ENCODE measurements around the gene BEND3. TPM values are rescaled to one million over a fixed set of nuclear protein-coding genes. Genes with fewer than 3 reads are reported as not detected.
A peak's percentile ranks its signal among the peaks of the same experiment; 100 is the strongest.

The BEND3 gene
- total RNA-seq, 1 donor from 2014 or later: 3.8 TPM

- intact Hi-C loops (cut with DNase I): no loop called here
- DNase-seq (no peak), ATAC-seq (no peak)
- TF ChIP-seq CTCF (IDR thresholded peaks at IDR 0.05): no peak
- Histone ChIP-seq H3K27me3 (no peaks in the 10 kb centered on the region), H3K4me1 (no peaks in the 10 kb centered on the region), H3K27ac (no peak overlapping the region), H3K36me3 (no peaks in the 10 kb centered on the region), H3K9me3 (no peaks in the 10 kb centered on the region), H3K4me3 (no peak overlapping the region)
Observed at GRCh38 chr6:107083921-107084320, 31.4 kb downstream of the BEND3 start.

GRCh38 chr6:107083047-107083768, 32.1 kb downstream of the BEND3 start:
- TF ChIP-seq CTCF (IDR thresholded peaks at IDR 0.05): no peak
- no peak overlapping the region for H3K27ac ChIP-seq
- intact Hi-C loops (cut with DNase I): no loop called here
- H3K9me3 ChIP-seq: no peaks in the 10 kb centered on the region
- H3K4me1 ChIP-seq: no peaks in the 10 kb centered on the region
- no peak for DNase-seq
- H3K36me3 ChIP-seq: no peaks in the 10 kb centered on the region
- no peaks in the 10 kb centered on the region for H3K27me3 ChIP-seq
- ATAC-seq: no peak
- no peak overlapping the region for H3K4me3 ChIP-seq

GRCh38 chr6:107082045-107082444, 33.3 kb downstream of the BEND3 start:
- Histone ChIP-seq H3K4me1 (no peaks in the 10 kb centered on the region), H3K9me3 (no peaks in the 10 kb centered on the region), H3K27me3 (no peaks in the 10 kb centered on the region), H3K27ac (no peak overlapping the region), H3K36me3 (no peaks in the 10 kb centered on the region), H3K4me3 (no peak overlapping the region)
- DNase-seq (no peak), ATAC-seq (no peak)
- intact Hi-C loops (cut with DNase I): no loop called here
- TF ChIP-seq CTCF (IDR thresholded peaks at IDR 0.05): no peak

- peak; percentile 26 for TF ChIP-seq CTCF (IDR thresholded peaks at IDR 0.05)
- no peaks in the 10 kb centered on the region for H3K36me3 ChIP-seq
- H3K4me3 ChIP-seq: no peak overlapping the region
- H3K27ac ChIP-seq: no peak overlapping the region
- H3K4me1 ChIP-seq: no peaks in the 10 kb centered on the region
- no peaks in the 10 kb centered on the region for H3K27me3 ChIP-seq
- DNase-seq (no peak), ATAC-seq (peak; percentile 40)
- no peaks in the 10 kb centered on the region for H3K9me3 ChIP-seq
- intact Hi-C loops (cut with DNase I): no loop called here
Observed at GRCh38 chr6:107080036-107080435, 35.3 kb downstream of the BEND3 start.

- no peaks in the 10 kb centered on the region for H3K27me3 ChIP-seq
- no peaks in the 10 kb centered on the region for H3K4me1 ChIP-seq
- no peak overlapping the region for H3K27ac ChIP-seq
- DNase-seq: no peak
- H3K9me3 ChIP-seq: no peaks in the 10 kb centered on the region
- no peak for ATAC-seq
- no peak overlapping the region for H3K4me3 ChIP-seq
- no peak for TF ChIP-seq CTCF (IDR thresholded peaks at IDR 0.05)
- intact Hi-C loops (cut with DNase I): no loop called here
- H3K36me3 ChIP-seq: no peaks in the 10 kb centered on the region
Observed at GRCh38 chr6:107079429-107079828, 35.9 kb downstream of the BEND3 start.

- H3K4me3 ChIP-seq: no peak overlapping the region
- ATAC-seq: no peak
- H3K27me3 ChIP-seq: no peaks in the 10 kb centered on the region
- H3K4me1 ChIP-seq: no peaks in the 10 kb centered on the region
- no peak overlapping the region for H3K27ac ChIP-seq
- no peak for TF ChIP-seq CTCF (IDR thresholded peaks at IDR 0.05)
- H3K9me3 ChIP-seq: no peaks in the 10 kb centered on the region
- intact Hi-C loops (cut with DNase I): no loop called here
- no peaks in the 10 kb centered on the region for H3K36me3 ChIP-seq
- DNase-seq: no peak
Observed at GRCh38 chr6:107077710-107078109, 37.6 kb downstream of the BEND3 start.

All from upper lobe of right lung (tissue), 1 donor.